GM23338 (cell line): ENCODE data around the gene SASS6. TPM values are rescaled to one million over a fixed set of nuclear protein-coding genes. Genes with fewer than 3 reads are reported as not detected.

Experiments used
- ATAC-seq: fragments of 200-7000 bp; cut with Tn5 transposase; 3 replicates; pipeline ENCODE4 v1.9.1; 2020
- DNase-seq: peaks from one replicate; pipeline ENCODE4 v3.0.0-alpha.2; 2015; ENCODE audit warnings: low spot score
- H2AFZ ChIP-seq: fragments of 200-600 bp; sonication (generic); 2 replicates; pipeline ENCODE4 v1.8.0; 2016; ENCODE audit warnings: antibody characterized with exemption, mild to moderate bottlenecking, moderate library complexity
- H3F3A ChIP-seq: fragments of 200-600 bp; sonication (generic); replicated peaks from 2 replicates; pipeline ENCODE4 v1.8.0; 2017; ENCODE audit warnings: antibody characterized with exemption, mixed run types, low read depth
- H3K27ac ChIP-seq: fragments of 200-600 bp; sonication (generic); 2 replicates; pipeline ENCODE4 v1.6.1; 2016; ENCODE audit warnings: low read depth
- H3K27me3 ChIP-seq: fragments of 200-600 bp; sonication (generic); 2 replicates; pipeline ENCODE4 v1.8.0; 2016; ENCODE audit warnings: mild to moderate bottlenecking, mixed run types, moderate library complexity; ENCODE audit not compliant: insufficient read depth
- H3K36me3 ChIP-seq: fragments of 200-600 bp; sonication (generic); 2 replicates; pipeline ENCODE4 v1.8.0; 2016; ENCODE audit warnings: mild to moderate bottlenecking; ENCODE audit not compliant: insufficient read depth
- H3K4me1 ChIP-seq: fragments of 200-600 bp; sonication (generic); 2 replicates; pipeline ENCODE4 v1.8.0; 2016; ENCODE audit warnings: mild to moderate bottlenecking, moderate library complexity; ENCODE audit not compliant: insufficient read depth
- H3K4me2 ChIP-seq: fragments of 200-600 bp; sonication (generic); 2 replicates; pipeline ENCODE4 v1.7.1; 2017; ENCODE audit warnings: mixed run types
- H3K4me3 ChIP-seq: fragments of 200-600 bp; sonication (generic); 2 replicates; pipeline ENCODE4 v1.6.1; 2016; ENCODE audit warnings: mixed run types
- H3K79me2 ChIP-seq: fragments of 200-600 bp; sonication (generic); replicated peaks from 2 replicates; pipeline ENCODE4 v1.8.0; 2017; ENCODE audit warnings: mild to moderate bottlenecking; ENCODE audit not compliant: insufficient read depth
- H3K9me2 ChIP-seq: fragments of 200-600 bp; sonication (generic); 2 replicates; pipeline ENCODE4 v1.8.0; 2017; ENCODE audit not compliant: insufficient read depth
- H4K20me1 ChIP-seq: fragments of 200-600 bp; sonication (generic); replicated peaks from 2 replicates; pipeline ENCODE4 v1.8.0; 2017; ENCODE audit warnings: mild to moderate bottlenecking; ENCODE audit not compliant: insufficient read depth
- H3K27ac Mint-ChIP-seq: 2 replicates; pipeline ENCODE4 v1.8.0; 2020; ENCODE audit warnings: inconsistent platforms, mild to moderate bottlenecking, moderate library complexity, mixed read lengths
- H3K27me3 Mint-ChIP-seq: 3 replicates; pipeline ENCODE4 v1.8.0; 2022; ENCODE audit warnings: low read depth, mild to moderate bottlenecking, moderate library complexity, mixed read lengths, inconsistent platforms; ENCODE audit not compliant: insufficient read depth, poor library complexity
- H3K36me3 Mint-ChIP-seq: 3 replicates; pipeline ENCODE4 v1.8.0; 2021; ENCODE audit warnings: low read depth, mild to moderate bottlenecking, inconsistent platforms, moderate library complexity, mixed read lengths
- H3K4me1 Mint-ChIP-seq: 3 replicates; pipeline ENCODE4 v1.8.0; 2020; ENCODE audit warnings: mild to moderate bottlenecking, inconsistent platforms, mixed read lengths
- H3K4me3 Mint-ChIP-seq: 3 replicates; pipeline ENCODE4 v1.8.0; 2021; ENCODE audit warnings: moderate library complexity, mild to moderate bottlenecking, inconsistent platforms, mixed read lengths
- H3K9me3 Mint-ChIP-seq: 3 replicates; pipeline ENCODE4 v1.8.0; 2020; ENCODE audit warnings: moderate library complexity, mild to moderate bottlenecking, inconsistent platforms, mixed read lengths
- CREB1 ChIP-seq: fragments of 250-450 bp; sonication (Bioruptor Pico); IDR thresholded peaks from 2 replicates; pipeline ENCODE4 v1.5.0; 2020; ENCODE audit warnings: low read depth, mild to moderate bottlenecking, moderate library complexity
- EZH2phosphoT487 ChIP-seq: fragments of 200-600 bp; sonication (generic); IDR thresholded peaks from one replicate; pipeline ENCODE4 v1.8.1; 2018; ENCODE audit warnings: antibody characterized with exemption; ENCODE audit not compliant: unreplicated experiment
- JUNB ChIP-seq: IDR thresholded peaks from one replicate; pipeline ENCODE4 v1.6.1; 2016; ENCODE audit warnings: antibody characterized with exemption; ENCODE audit not compliant: unreplicated experiment
- NANOG ChIP-seq: IDR thresholded peaks from 2 replicates; pipeline ENCODE4 v1.6.1; 2016; ENCODE audit warnings: antibody characterized with exemption, borderline replicate concordance
- POLR2AphosphoS5 ChIP-seq: IDR thresholded peaks from 2 replicates; pipeline ENCODE4 v1.6.1; 2016; ENCODE audit warnings: antibody characterized with exemption, low read depth
- STAT1 ChIP-seq: IDR thresholded peaks from one replicate; pipeline ENCODE4 v1.6.1; 2016; ENCODE audit warnings: antibody characterized with exemption; ENCODE audit not compliant: unreplicated experiment
- ZNF331 ChIP-seq: fragments of 250-450 bp; sonication (Bioruptor Pico); IDR thresholded peaks from 2 replicates; pipeline ENCODE4 v1.5.0; 2020; ENCODE audit warnings: low read depth, mild to moderate bottlenecking, moderate library complexity
- polyA plus RNA-seq: library from polyadenylated mRNA; unstranded; fragments of >200 nt; fragmentation: Nextera tagmentation; extraction: Ambion mirVana; gene quantifications from 2 replicates; pipeline ENCODE4 v1.2.1, GENCODE V29; 2016
- total RNA-seq: library from RNA; depleted of rRNA; stranded (reverse); fragments of >200 nt; shearing (Covaris generic); gene quantifications from 2 replicates; pipeline ENCODE4 v1.2.3, GENCODE V29; 2014
- TF ChIP-seq, protein P1 (sequence below): fragments of 250-450 bp; sonication (Bioruptor Pico); IDR thresholded peaks from 2 replicates; pipeline ENCODE4 v1.5.0; 2020; ENCODE audit warnings: mild to moderate bottlenecking, moderate library complexity
- TF ChIP-seq, protein P2 (sequence below): IDR thresholded peaks from one replicate; pipeline ENCODE4 v1.6.1; 2018; ENCODE audit warnings: antibody characterized with exemption; ENCODE audit not compliant: unreplicated experiment
- TF ChIP-seq, protein P3 (sequence below): IDR thresholded peaks from 2 replicates; pipeline ENCODE4 v1.6.1; 2016; ENCODE audit warnings: antibody characterized with exemption
- TF ChIP-seq, protein P4 (sequence below), 2 experiments: fragments of 200-600 bp in 1 of 2; sonication (generic) in 1 of 2; conservative IDR thresholded peaks; 2 replicates each; pipeline versions ENCODE4 v1.5.1 to v1.6.1; 2016 to 2017; ENCODE audit warnings: antibody characterized with exemption in 2 of 2, low read depth in 2 of 2, mild to moderate bottlenecking in 2 of 2, moderate library complexity in 1 of 2

The SASS6 gene
- total and polyA plus RNA-seq, 2 experiments from 2014 or later = 17.0 to 21.1 TPM

DNA sequence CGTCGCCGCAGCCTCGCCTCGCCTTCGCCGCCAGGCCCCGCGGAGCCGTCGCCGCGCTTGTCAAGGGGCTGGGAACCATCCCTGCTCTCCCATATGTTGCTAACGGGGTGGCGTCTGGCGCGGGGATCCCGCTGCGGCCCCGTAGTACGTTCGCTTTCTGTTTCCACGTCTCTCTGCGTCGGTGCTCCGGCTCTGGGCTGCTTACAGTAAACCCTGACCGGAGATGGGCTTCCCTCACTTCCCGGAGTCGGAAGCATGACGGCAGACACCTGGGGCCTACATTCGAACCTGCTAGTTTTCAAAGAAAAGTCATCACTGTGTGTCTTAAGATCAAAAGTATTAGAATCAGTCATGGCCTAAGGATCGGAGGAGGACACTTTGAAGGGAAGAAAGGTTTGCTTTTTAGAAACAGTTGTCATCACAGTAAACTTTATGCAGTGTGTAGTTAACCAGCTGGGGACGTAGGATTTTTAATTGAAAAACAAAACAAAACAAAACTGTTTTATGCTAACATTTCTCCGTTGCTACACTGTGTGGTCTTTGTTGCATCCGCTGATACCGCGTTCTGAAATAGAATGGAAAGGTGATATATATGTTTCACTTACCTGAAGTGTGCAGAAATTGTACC is 94.0 kb downstream of the SASS6 start (continued):
- TF ChIP-seq, protein P1, sequence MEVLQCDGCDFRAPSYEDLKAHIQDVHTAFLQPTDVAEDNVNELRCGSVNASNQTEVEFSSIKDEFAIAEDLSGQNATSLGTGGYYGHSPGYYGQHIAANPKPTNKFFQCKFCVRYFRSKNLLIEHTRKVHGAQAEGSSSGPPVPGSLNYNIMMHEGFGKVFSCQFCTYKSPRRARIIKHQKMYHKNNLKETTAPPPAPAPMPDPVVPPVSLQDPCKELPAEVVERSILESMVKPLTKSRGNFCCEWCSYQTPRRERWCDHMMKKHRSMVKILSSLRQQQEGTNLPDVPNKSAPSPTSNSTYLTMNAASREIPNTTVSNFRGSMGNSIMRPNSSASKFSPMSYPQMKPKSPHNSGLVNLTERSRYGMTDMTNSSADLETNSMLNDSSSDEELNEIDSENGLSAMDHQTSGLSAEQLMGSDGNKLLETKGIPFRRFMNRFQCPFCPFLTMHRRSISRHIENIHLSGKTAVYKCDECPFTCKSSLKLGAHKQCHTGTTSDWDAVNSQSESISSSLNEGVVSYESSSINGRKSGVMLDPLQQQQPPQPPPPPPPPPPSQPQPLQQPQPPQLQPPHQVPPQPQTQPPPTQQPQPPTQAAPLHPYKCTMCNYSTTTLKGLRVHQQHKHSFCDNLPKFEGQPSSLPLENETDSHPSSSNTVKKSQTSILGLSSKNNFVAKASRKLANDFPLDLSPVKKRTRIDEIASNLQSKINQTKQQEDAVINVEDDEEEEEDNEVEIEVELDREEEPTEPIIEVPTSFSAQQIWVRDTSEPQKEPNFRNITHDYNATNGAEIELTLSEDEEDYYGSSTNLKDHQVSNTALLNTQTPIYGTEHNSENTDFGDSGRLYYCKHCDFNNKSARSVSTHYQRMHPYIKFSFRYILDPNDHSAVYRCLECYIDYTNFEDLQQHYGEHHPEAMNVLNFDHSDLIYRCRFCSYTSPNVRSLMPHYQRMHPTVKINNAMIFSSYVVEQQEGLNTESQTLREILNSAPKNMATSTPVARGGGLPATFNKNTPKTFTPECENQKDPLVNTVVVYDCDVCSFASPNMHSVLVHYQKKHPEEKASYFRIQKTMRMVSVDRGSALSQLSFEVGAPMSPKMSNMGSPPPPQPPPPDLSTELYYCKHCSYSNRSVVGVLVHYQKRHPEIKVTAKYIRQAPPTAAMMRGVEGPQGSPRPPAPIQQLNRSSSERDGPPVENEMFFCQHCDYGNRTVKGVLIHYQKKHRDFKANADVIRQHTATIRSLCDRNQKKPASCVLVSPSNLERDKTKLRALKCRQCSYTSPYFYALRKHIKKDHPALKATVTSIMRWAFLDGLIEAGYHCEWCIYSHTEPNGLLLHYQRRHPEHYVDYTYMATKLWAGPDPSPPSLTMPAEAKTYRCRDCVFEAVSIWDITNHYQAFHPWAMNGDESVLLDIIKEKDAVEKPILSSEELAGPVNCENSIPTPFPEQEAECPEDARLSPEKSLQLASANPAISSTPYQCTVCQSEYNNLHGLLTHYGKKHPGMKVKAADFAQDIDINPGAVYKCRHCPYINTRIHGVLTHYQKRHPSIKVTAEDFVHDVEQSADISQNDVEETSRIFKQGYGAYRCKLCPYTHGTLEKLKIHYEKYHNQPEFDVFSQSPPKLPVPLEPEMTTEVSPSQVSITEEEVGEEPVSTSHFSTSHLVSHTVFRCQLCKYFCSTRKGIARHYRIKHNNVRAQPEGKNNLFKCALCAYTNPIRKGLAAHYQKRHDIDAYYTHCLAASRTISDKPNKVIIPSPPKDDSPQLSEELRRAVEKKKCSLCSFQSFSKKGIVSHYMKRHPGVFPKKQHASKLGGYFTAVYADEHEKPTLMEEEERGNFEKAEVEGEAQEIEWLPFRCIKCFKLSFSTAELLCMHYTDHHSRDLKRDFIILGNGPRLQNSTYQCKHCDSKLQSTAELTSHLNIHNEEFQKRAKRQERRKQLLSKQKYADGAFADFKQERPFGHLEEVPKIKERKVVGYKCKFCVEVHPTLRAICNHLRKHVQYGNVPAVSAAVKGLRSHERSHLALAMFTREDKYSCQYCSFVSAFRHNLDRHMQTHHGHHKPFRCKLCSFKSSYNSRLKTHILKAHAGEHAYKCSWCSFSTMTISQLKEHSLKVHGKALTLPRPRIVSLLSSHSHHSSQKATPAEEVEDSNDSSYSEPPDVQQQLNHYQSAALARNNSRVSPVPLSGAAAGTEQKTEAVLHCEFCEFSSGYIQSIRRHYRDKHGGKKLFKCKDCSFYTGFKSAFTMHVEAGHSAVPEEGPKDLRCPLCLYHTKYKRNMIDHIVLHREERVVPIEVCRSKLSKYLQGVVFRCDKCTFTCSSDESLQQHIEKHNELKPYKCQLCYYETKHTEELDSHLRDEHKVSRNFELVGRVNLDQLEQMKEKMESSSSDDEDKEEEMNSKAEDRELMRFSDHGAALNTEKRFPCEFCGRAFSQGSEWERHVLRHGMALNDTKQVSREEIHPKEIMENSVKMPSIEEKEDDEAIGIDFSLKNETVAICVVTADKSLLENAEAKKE = no peak
- no peak for TF ChIP-seq POLR2AphosphoS5

DNA sequence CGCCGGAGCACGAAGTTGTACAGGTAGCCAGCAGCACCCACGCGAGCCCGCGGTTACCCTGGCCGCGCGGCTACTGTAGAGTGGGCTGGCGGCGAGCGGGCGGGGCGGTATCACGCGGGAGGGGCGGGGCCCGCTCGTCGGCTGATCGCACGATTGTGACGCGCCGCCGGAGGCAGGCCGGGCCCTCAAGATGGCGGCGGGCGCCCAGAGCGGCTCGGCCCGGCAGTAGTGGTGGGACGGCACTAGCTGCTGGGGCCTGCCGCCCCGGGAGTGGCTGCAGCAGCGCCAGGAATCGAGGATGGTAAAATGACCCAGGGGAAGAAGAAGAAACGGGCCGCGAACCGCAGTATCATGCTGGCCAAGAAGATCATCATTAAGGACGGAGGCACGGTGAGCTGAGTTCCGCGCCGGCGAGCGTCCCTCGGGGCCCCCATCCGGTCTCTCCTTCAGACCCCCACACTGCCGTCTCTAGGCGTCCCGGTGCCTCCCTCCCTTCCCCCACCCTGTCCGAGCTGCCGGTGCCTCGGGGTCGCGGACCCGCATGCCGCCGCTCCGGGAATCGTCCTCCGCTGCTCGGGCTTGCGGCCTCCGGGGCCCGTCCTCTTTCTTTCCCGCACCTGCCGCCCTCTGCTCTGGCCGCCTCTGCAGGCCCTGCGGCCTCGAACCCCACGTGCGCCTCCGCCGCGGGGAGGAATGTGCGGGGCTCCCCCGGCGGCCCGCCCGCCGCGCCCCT is 94.6 kb downstream of the SASS6 start:
- H3K27ac ChIP-seq = peak overlapping the region; percentile 92
- H3F3A ChIP-seq = no peaks in the 10 kb centered on the region
- peaks cover 20% of the 10 kb centered on the region for H4K20me1 ChIP-seq
- H3K9me3 Mint-ChIP-seq = no peaks in the 10 kb centered on the region
- no peaks in the 10 kb centered on the region for H3K36me3 ChIP-seq
- H3K4me3 Mint-ChIP-seq = peak overlapping the region; percentile 91
- H3K4me1 Mint-ChIP-seq = peaks cover 25% of the 10 kb centered on the region
- peak; percentile 91 for ATAC-seq
- H3K4me3 ChIP-seq = peak overlapping the region; percentile 69
- H3K9me2 ChIP-seq = no peaks in the 10 kb centered on the region
- H3K79me2 ChIP-seq = peaks cover 72% of the 10 kb centered on the region
- peaks cover 8% of the 10 kb centered on the region for H3K27me3 Mint-ChIP-seq
- H2AFZ ChIP-seq = peak overlapping the region; percentile 70
- peaks cover 19% of the 10 kb centered on the region for H3K4me1 ChIP-seq
- peak overlapping the region; percentile 84 for H3K4me2 ChIP-seq
- H3K27me3 ChIP-seq = no peaks in the 10 kb centered on the region
- peak; percentile 91 for DNase-seq
- H3K27ac Mint-ChIP-seq = peak overlapping the region; percentile 100
- H3K36me3 Mint-ChIP-seq = peaks cover 10% of the 10 kb centered on the region
- TF ChIP-seq ZNF331 (CRISPR knock-in tag) (no peak), CREB1 (CRISPR knock-in tag) (peak; percentile 90), NANOG (no peak), JUNB (no peak), EZH2phosphoT487 (no peak), STAT1 (no peak), POLR2AphosphoS5 (peak; percentile 96)
- TF ChIP-seq, protein P2, sequence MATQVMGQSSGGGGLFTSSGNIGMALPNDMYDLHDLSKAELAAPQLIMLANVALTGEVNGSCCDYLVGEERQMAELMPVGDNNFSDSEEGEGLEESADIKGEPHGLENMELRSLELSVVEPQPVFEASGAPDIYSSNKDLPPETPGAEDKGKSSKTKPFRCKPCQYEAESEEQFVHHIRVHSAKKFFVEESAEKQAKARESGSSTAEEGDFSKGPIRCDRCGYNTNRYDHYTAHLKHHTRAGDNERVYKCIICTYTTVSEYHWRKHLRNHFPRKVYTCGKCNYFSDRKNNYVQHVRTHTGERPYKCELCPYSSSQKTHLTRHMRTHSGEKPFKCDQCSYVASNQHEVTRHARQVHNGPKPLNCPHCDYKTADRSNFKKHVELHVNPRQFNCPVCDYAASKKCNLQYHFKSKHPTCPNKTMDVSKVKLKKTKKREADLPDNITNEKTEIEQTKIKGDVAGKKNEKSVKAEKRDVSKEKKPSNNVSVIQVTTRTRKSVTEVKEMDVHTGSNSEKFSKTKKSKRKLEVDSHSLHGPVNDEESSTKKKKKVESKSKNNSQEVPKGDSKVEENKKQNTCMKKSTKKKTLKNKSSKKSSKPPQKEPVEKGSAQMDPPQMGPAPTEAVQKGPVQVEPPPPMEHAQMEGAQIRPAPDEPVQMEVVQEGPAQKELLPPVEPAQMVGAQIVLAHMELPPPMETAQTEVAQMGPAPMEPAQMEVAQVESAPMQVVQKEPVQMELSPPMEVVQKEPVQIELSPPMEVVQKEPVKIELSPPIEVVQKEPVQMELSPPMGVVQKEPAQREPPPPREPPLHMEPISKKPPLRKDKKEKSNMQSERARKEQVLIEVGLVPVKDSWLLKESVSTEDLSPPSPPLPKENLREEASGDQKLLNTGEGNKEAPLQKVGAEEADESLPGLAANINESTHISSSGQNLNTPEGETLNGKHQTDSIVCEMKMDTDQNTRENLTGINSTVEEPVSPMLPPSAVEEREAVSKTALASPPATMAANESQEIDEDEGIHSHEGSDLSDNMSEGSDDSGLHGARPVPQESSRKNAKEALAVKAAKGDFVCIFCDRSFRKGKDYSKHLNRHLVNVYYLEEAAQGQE = peak; percentile 36
- TF ChIP-seq, protein P3, sequence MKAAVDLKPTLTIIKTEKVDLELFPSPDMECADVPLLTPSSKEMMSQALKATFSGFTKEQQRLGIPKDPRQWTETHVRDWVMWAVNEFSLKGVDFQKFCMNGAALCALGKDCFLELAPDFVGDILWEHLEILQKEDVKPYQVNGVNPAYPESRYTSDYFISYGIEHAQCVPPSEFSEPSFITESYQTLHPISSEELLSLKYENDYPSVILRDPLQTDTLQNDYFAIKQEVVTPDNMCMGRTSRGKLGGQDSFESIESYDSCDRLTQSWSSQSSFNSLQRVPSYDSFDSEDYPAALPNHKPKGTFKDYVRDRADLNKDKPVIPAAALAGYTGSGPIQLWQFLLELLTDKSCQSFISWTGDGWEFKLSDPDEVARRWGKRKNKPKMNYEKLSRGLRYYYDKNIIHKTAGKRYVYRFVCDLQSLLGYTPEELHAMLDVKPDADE = no peak
- TF ChIP-seq, protein P4, sequence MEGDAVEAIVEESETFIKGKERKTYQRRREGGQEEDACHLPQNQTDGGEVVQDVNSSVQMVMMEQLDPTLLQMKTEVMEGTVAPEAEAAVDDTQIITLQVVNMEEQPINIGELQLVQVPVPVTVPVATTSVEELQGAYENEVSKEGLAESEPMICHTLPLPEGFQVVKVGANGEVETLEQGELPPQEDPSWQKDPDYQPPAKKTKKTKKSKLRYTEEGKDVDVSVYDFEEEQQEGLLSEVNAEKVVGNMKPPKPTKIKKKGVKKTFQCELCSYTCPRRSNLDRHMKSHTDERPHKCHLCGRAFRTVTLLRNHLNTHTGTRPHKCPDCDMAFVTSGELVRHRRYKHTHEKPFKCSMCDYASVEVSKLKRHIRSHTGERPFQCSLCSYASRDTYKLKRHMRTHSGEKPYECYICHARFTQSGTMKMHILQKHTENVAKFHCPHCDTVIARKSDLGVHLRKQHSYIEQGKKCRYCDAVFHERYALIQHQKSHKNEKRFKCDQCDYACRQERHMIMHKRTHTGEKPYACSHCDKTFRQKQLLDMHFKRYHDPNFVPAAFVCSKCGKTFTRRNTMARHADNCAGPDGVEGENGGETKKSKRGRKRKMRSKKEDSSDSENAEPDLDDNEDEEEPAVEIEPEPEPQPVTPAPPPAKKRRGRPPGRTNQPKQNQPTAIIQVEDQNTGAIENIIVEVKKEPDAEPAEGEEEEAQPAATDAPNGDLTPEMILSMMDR (conservative IDR thresholded peaks at IDR 0.05; ENCODE audit: low read depth in 2 of 2) = 0 out of 4 replicates have a peak, but pooled peaks of 1 of the 2 experiments have one; percentile 2
